ENCODE results near the gene DOK4. TPM values are rescaled to one million over a fixed set of nuclear protein-coding genes. Genes with fewer than 3 reads are reported as not detected.

The DOK4 gene
- total RNA-seq (2022; extraction: Qiagen RNA extraction) = 29.0 to 38.7 TPM (median 36.9 TPM) in 5 replicates

GRCh38 chr16:57485916-57486857 lies at the start of gene DOK4:
Gene DOK4 (minus strand): TSS chr16:57486493. CDS start chr16:57479507, 6,986 bp downstream.

GRCh38 chr16:57462209-57462977 lies 23.9 kb downstream of the DOK4 start, which contains the start of gene POLR2C:
Gene POLR2C (plus strand): TSS chr16:57462679. CDS start chr16:57462725, 46 bp downstream.

GRCh38 chr16:57447186-57447962 lies 38.9 kb downstream of the DOK4 start, which contains the start of the genes CIAPIN1 and COQ9:
Gene CIAPIN1 (minus strand): TSS chr16:57447385. CDS start chr16:57440928, 6,457 bp downstream.
Gene COQ9 (plus strand): TSS chr16:57447479. CDS start chr16:57447506, 27 bp downstream.

Other genes with a start within 250 kb of the DOK4 start
- 76.6 to 82.0 TPM (median 78.7 TPM) in 5 replicates for gene ARL2BP, start 241.2 kb downstream of the DOK4 start, total RNA-seq (2022; extraction: Qiagen RNA extraction)
- gene PLLP, start 201.8 kb downstream of the DOK4 start, total RNA-seq (2022; extraction: Qiagen RNA extraction) = 1.4 to 1.7 TPM (median 1.6 TPM) in 5 replicates
- 0.05 to 0.07 TPM (median 0.05 TPM) in 4 of 5 replicates, not detected in the other for gene CCL22, start 127.7 kb downstream of the DOK4 start, total RNA-seq (2022; extraction: Qiagen RNA extraction)
- gene CX3CL1, start 114.0 kb downstream of the DOK4 start, total RNA-seq (2022; extraction: Qiagen RNA extraction) = 0.06 to 0.11 TPM (median 0.08 TPM) in 5 replicates
- not detected in 5 replicates for gene CCL17, start 81.7 kb downstream of the DOK4 start, total RNA-seq (2022; extraction: Qiagen RNA extraction)
- 70.7 to 96.2 TPM (median 72.4 TPM) in 5 replicates for gene CIAPIN1, start 39.1 kb downstream of the DOK4 start, total RNA-seq (2022; extraction: Qiagen RNA extraction)
- 40.3 to 51.4 TPM (median 49.7 TPM) in 5 replicates for gene COQ9, start 39.0 kb downstream of the DOK4 start, total RNA-seq (2022; extraction: Qiagen RNA extraction)
- gene POLR2C, start 23.8 kb downstream of the DOK4 start, total RNA-seq (2022; extraction: Qiagen RNA extraction) = 105 to 193 TPM (median 108 TPM) in 5 replicates
- gene CCDC102A, start 50.1 kb upstream of the DOK4 start, total RNA-seq (2022; extraction: Qiagen RNA extraction) = 5.9 to 9.3 TPM (median 8.4 TPM) in 5 replicates
- 0.03 to 0.07 TPM (median 0.06 TPM) in 5 replicates for gene ADGRG5, start 56.1 kb upstream of the DOK4 start, total RNA-seq (2022; extraction: Qiagen RNA extraction)
- gene ADGRG1, start 142.1 kb upstream of the DOK4 start, total RNA-seq (2022; extraction: Qiagen RNA extraction) = 148 to 205 TPM (median 174 TPM) in 5 replicates
- 0.44 to 0.69 TPM (median 0.66 TPM) in 5 replicates for gene ADGRG3, start 181.8 kb upstream of the DOK4 start, total RNA-seq (2022; extraction: Qiagen RNA extraction)
- 0.07 to 0.21 TPM (median 0.08 TPM) in 4 of 5 replicates, not detected in the other for gene DRC7, start 208.3 kb upstream of the DOK4 start, total RNA-seq (2022; extraction: Qiagen RNA extraction)
- 15.1 to 20.1 TPM (median 17.3 TPM) in 5 replicates for gene KATNB1, start 249.3 kb upstream of the DOK4 start, total RNA-seq (2022; extraction: Qiagen RNA extraction)

All from A549 treated with AZD2906 at 1 μM for 4 hours (cell line).